Brain microvascular endothelial cell (primary cell): Measurements from ENCODE around the gene AKR1C4.
"Not testable (repeated sequence)": the region's sequence is repeated elsewhere in the genome, so short reads cannot be mapped to it uniquely, and the experiment has no call there.

Experiments used
- DNase-seq: peaks from one replicate; pipeline ENCODE4 v3.0.0-alpha.2; 2020
- H3K27ac ChIP-seq: fragments of 250-450 bp; sonication (Bioruptor Pico); 2 replicates; pipeline ENCODE4 v1.5.1; 2020; ENCODE audit warnings: mild to moderate bottlenecking, moderate library complexity
- H3K27me3 ChIP-seq: fragments of 250-450 bp; sonication (Bioruptor Pico); replicated peaks from 2 replicates; pipeline ENCODE4 v1.5.1; 2020; ENCODE audit warnings: mild to moderate bottlenecking
- H3K36me3 ChIP-seq: fragments of 250-450 bp; sonication (Bioruptor Pico); replicated peaks from 2 replicates; pipeline ENCODE4 v1.5.1; 2020; ENCODE audit warnings: mild to moderate bottlenecking
- H3K4me3 ChIP-seq: 2 replicates; pipeline ENCODE4 v1.5.1; 2011; ENCODE audit warnings: low read depth, mild to moderate bottlenecking, control low read depth, low read length, moderate library complexity
- in situ Hi-C: cut with HindIII; loops from 2 replicates; pipeline ENCODE4 v1.10.0; 2017; ENCODE audit warnings: low sequenced_read_pairs, low pct_ligation_motif_present
- TF ChIP-seq, protein P1 (sequence below): IDR thresholded peaks from 2 replicates; pipeline ENCODE4 v1.5.1; 2011; ENCODE audit warnings: low read depth, mild to moderate bottlenecking, moderate library complexity, low read length, control low read depth, inconsistent platforms; ENCODE audit errors: missing control alignments

AKR1C4 gene

DNA sequence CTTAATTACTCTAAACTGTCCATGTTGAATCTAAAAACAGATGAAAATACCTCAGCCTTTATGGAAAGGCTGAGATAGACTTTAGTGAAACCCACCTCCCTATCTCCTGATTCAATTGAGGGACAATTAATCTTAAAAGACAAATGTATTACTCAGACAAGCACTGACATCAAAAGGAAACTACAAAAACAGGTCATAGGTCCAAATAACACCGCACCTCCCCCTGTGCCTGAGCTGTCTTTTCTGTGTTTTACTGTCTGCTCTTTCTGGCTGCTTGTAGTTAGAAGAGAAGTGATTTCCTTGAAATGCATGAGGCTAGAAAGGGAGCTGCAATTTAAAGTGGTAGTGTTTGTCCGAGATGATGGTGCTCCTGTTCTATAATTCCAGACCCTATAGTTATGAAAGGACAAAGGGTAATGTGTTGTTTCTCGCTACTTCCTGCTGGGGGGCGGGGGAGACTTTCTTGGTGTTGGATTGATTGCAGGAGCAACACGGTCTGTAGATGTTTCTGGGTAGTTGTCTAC, 27.7 kb upstream of the AKR1C4 start:
- Histone ChIP-seq H3K27me3 (no peaks in the 10 kb centered on the region), H3K36me3 (no peaks in the 10 kb centered on the region), H3K27ac (no peak overlapping the region), H3K4me3 (no peak overlapping the region)
- in situ Hi-C loops, result no loop called here
- DNase-seq, result no peak
- TF ChIP-seq, protein P1, sequence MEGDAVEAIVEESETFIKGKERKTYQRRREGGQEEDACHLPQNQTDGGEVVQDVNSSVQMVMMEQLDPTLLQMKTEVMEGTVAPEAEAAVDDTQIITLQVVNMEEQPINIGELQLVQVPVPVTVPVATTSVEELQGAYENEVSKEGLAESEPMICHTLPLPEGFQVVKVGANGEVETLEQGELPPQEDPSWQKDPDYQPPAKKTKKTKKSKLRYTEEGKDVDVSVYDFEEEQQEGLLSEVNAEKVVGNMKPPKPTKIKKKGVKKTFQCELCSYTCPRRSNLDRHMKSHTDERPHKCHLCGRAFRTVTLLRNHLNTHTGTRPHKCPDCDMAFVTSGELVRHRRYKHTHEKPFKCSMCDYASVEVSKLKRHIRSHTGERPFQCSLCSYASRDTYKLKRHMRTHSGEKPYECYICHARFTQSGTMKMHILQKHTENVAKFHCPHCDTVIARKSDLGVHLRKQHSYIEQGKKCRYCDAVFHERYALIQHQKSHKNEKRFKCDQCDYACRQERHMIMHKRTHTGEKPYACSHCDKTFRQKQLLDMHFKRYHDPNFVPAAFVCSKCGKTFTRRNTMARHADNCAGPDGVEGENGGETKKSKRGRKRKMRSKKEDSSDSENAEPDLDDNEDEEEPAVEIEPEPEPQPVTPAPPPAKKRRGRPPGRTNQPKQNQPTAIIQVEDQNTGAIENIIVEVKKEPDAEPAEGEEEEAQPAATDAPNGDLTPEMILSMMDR, result no peak

DNA sequence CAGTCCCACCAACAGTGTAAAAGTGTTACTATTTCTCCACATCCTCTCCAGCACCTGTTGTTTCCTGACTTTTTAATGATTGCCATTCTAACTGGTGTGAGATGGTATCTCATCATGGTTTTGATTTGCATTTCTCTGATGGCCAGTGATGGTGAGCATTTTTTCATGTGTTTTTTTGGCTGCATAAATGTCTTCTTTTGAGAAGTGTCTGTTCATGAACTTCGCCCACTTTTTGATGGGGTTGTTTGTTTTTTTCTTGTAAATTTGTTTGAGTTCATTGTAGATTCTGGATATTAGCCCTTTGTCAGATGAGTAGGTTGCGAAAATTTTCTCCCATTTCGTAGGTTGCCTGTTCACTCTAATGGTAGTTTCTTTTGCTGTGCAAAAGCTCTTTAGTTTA, 21.1 kb upstream of the AKR1C4 start:
- DNase-seq, H3K4me3 ChIP-seq, in situ Hi-C loops, H3K27ac ChIP-seq, H3K36me3 ChIP-seq, H3K27me3 ChIP-seq: not testable (repeated sequence)

DNA sequence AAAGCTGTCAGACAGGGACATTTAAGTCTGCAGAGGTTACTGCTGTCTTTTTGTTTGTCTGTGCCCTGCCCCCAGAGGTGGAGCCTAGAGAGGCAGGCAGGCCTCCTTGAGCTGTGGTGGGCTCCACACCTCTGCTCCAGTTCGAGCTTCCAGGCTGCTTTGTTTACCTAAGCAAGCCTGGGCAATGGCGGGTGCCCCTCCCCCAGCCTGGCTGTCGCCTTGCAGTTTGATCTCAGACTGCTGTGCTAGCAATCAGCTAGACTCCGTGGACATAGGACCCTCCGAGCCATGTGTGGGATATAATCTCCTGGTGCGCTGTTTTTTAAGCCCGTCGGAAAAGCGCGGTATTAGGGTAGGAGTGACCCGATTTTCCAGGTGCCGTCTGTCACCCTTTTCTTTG, 16.1 kb upstream of the AKR1C4 start:
- DNase-seq, H3K36me3 ChIP-seq, in situ Hi-C loops, H3K4me3 ChIP-seq, H3K27ac ChIP-seq, H3K27me3 ChIP-seq: not testable (repeated sequence)

DNA sequence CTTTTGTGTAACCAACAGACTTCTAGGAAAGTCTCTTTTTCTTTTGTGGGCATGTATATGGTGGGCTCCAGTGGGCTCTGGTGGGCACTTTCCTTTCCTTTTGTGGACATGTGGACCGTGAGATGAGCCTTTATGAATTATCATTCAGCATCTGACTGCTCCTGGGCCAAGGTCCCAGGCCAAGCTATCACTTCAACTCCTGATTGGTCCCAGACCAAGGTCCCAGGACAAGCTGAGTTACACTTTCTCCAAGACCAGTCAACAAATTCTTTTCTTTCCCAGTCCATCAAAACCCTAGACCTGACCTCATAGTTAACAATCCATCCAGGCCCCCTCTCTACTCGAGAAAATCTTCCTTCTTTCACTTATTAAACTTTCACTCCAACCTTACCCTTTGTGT, 12.7 kb upstream of the AKR1C4 start:
- H3K4me3 ChIP-seq, result no peak overlapping the region
- in situ Hi-C loops, result no loop called here
- H3K36me3 ChIP-seq, result no peaks in the 10 kb centered on the region
- no peaks in the 10 kb centered on the region for H3K27me3 ChIP-seq
- TF ChIP-seq, protein P1, result no peak
- H3K27ac ChIP-seq, result no peak overlapping the region
- DNase-seq, result no peak

DNA sequence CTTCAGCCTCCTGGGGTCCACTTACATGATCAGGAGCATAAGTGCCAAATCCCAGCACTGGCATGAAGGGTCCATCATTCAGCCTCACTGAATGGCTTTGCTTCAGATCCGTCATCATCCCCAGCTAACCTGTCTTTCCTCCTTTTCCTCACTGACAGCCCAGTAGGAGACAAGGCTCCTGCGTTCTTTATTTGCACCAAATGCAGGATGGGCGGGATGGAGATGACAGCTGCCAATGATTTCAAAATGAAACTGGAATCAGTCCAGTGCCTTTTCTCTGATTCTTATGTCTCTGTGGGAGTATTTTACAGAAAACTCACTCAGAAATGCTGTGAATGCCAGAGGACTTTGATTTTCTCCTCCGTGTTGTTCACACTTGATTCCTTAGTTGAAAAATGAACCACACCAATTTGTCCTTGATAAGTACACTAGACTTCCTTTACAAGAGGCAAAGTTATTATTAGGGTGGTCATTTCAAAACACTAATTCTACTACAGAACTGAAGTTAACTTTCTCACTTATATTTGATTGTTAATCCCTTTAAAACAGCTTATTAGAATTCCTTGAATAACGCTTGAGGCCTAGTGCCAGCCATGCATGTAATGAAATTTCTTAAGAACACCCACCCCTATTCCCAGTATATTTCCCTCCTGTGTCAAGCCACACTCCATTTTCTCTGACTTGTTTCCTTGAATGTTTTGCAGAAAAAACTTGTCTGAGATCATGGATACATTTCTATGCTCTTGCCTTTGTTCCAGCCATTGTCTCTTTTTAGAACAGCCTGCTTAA, 11.5 kb upstream of the AKR1C4 start, which contains the start of gene AKR1C8:
AKR1C8 (minus strand) TSS at position 164 of the 789 bp plus-strand sequence; CDS start at position 118, 46 bp downstream.
- TF ChIP-seq, protein P1, result no peak
- in situ Hi-C loops, result no loop called here
- Histone ChIP-seq H3K27ac (no peak within 1 kb of the TSS), H3K36me3 (no peaks in the 10 kb centered on the region), H3K27me3 (no peaks in the 10 kb centered on the region), H3K4me3 (no peak within 1 kb of the TSS)
- DNase-seq, result no peak

DNA sequence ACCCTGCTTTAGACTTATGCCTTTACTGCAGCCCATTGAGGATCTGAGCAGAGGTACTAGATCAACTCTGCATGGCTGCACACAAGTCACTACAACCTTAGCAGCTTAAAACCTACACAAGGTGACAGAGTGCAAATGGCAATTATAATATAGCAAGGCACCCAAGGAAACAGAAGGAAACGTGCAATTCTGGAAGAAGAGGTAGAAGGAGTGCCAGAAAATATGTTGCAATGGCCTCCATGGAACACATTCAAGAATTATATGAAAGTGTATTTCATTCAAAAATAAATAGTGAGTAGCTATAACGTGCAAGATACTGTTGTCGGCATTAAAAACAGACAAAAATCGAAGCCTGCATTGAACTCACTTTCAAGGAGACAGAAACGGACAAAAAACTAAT, 8.8 kb upstream of the AKR1C4 start:
- TF ChIP-seq, protein P1, result no peak
- no peaks in the 10 kb centered on the region for H3K27me3 ChIP-seq
- no peak overlapping the region for H3K4me3 ChIP-seq
- no peak for DNase-seq
- no peak overlapping the region for H3K27ac ChIP-seq
- H3K36me3 ChIP-seq, result no peaks in the 10 kb centered on the region
- in situ Hi-C loops, result no loop called here

DNA sequence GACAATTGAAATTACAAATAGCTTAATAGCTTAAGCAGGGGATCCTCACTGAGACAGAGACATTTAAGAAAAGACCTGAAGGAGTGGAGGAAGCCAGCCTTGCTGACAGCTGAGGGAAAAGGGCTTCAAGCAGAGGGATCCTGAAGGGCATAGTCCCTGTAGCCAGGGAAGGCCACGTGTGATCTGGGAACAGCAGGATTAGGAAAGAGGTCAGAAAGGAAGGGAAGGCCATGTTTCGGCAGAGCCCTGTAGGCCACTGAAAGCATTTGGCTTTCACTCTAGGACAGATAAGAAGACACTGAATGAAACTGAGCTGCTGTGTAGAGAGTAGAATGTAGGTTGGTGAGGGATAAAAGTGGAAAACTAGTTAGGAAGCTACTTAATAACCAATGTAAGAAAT, 8.3 kb upstream of the AKR1C4 start:
- Histone ChIP-seq H3K27me3 (no peaks in the 10 kb centered on the region), H3K4me3 (no peak overlapping the region), H3K27ac (no peak overlapping the region), H3K36me3 (no peaks in the 10 kb centered on the region)
- DNase-seq, result no peak
- in situ Hi-C loops, result no loop called here
- TF ChIP-seq, protein P1, result no peak
